ENCODE data around the gene TSPAN9. TPM values are rescaled to one million over a fixed set of nuclear protein-coding genes. Genes with fewer than 3 reads are reported as not detected.

The TSPAN9 gene
- total and polyA plus RNA-seq, 2 experiments from 2014 or later, result 6.0 to 31.5 TPM

GRCh38 chr12:3175238-3175637 lies 98.1 kb downstream of the TSPAN9 start:
- DNase-seq (ENCODE audit: low spot score) (no peak), ATAC-seq (no peak)
- H3K27me3 Mint-ChIP-seq (ENCODE audit: insufficient read depth, low read depth, poor library complexity), result peaks cover 7% of the 10 kb centered on the region
- peaks cover 55% of the 10 kb centered on the region for H3K4me1 Mint-ChIP-seq
- no peaks in the 10 kb centered on the region; the same call in 1 of the 2 replicates for H4K20me1 ChIP-seq (replicated peaks; ENCODE audit: insufficient read depth)
- no peaks in the 10 kb centered on the region for H3K36me3 ChIP-seq (ENCODE audit: insufficient read depth)
- no peak overlapping the region for H3K4me3 ChIP-seq
- H3K4me3 Mint-ChIP-seq, result no peak overlapping the region
- H3K27ac Mint-ChIP-seq, result no peak overlapping the region
- TF ChIP-seq NANOG (IDR thresholded peaks at IDR 0.05; ENCODE audit: borderline replicate concordance) (no peak), CTCF (conservative IDR thresholded peaks at IDR 0.05; ENCODE audit: low read depth in 2 of 2) (no peak), ZNF114 (CRISPR knock-in tag; IDR thresholded peaks at IDR 0.05) (no peak), CREB1 (CRISPR knock-in tag; IDR thresholded peaks at IDR 0.05; ENCODE audit: low read depth) (no peak), JUNB (IDR thresholded peaks at IDR 0.05; ENCODE audit: unreplicated experiment) (no peak), EZH2phosphoT487 (IDR thresholded peaks at IDR 0.05; ENCODE audit: unreplicated experiment) (no peak), REST (IDR thresholded peaks at IDR 0.05; ENCODE audit: unreplicated experiment) (no peak), EZH2 (IDR thresholded peaks at IDR 0.05; ENCODE audit: low read depth, unreplicated experiment) (no peak), ZNF331 (CRISPR knock-in tag; IDR thresholded peaks at IDR 0.05; ENCODE audit: low read depth) (no peak), POLR2AphosphoS5 (IDR thresholded peaks at IDR 0.05; ENCODE audit: low read depth) (no peak), STAT1 (IDR thresholded peaks at IDR 0.05; ENCODE audit: unreplicated experiment) (no peak), ZNF462 (CRISPR knock-in tag; IDR thresholded peaks at IDR 0.05) (no peak)
- H2AFZ ChIP-seq, result no peak overlapping the region
- H3K27ac ChIP-seq (ENCODE audit: low read depth), result no peak overlapping the region
- no peak overlapping the region for H3K4me2 ChIP-seq
- no peaks in the 10 kb centered on the region for H3K36me3 Mint-ChIP-seq (ENCODE audit: low read depth)
- H3K9me3 Mint-ChIP-seq, result no peaks in the 10 kb centered on the region
- 0 out of 2 replicates have a peak, but pooled peaks cover 4% of the 10 kb centered on the region for H3F3A ChIP-seq (replicated peaks; ENCODE audit: low read depth)
- H3K9me2 ChIP-seq (ENCODE audit: insufficient read depth), result no peaks in the 10 kb centered on the region
- H3K27me3 ChIP-seq (ENCODE audit: insufficient read depth), result no peaks in the 10 kb centered on the region
- H3K79me2 ChIP-seq (replicated peaks; ENCODE audit: insufficient read depth), result no peaks in the 10 kb centered on the region
- H3K4me1 ChIP-seq (ENCODE audit: insufficient read depth), result peaks cover 25% of the 10 kb centered on the region
